ENCODE data around the gene LIMS2. TPM values are rescaled to one million over a fixed set of nuclear protein-coding genes. Genes with fewer than 3 reads are reported as not detected.

Gene LIMS2
- total RNA-seq, 1 donor from 2014 or later, result 194 TPM

DNA sequence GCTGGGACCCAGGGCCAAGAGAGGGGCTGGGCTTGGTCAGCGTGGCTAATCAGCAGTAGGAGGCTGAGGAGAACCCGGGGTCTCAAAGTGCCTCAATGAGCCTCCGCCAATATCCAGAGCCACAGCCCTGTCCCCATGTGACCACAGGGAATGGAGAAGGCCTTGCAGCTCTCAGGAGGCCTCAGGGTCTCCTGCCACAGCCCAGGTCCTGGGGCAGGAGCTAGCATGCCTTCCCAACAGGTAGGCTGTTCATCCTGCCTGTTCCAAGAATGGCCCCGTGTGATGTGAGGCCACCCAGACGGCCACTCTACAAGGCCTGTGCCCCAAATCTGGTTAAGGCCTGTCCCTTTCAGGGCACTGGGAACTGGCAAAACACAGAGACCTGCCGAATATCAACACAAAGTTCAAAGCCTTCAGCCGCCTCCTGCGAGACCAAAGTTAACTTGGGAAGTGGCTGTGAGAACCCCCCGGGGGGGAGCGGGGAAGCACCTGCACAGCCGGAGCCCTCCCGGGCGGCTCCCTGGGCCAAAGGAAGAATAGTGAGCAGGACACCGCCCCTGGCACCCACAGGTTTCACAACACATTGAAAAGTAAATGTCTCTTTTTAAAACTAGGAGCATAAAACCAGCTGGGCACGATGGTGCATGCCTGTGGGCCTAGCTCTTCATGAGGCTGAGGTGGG, 4.5 kb upstream of the LIMS2 start:
- intact Hi-C loops (cut with DNase I), result no loop called here
- DNase-seq (ENCODE audit: low spot score) (no peak), ATAC-seq (no peak)

DNA sequence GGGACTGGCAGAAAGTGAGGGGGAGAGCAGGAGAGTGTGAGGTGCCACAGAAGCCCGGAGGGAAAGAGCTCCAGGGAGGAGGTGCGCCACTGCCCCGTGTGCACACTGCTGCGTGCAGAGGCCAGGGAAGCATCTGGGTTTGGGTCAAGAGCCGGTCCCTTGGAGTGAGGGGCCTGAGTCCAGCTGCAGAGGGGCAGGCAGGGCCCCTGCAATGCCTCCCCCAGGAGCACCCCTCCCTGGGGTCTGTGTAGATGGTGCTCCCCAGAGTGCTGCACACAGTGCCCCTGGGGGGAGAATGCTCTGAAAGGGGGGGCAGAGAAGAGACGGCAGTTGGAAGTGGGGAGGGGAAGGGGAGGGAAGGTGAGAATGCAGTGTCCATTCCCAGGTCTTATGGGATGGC, 3.7 kb upstream of the LIMS2 start:
- intact Hi-C loops (cut with DNase I), result no loop called here
- ATAC-seq (no peak), DNase-seq (ENCODE audit: low spot score) (no peak)

DNA sequence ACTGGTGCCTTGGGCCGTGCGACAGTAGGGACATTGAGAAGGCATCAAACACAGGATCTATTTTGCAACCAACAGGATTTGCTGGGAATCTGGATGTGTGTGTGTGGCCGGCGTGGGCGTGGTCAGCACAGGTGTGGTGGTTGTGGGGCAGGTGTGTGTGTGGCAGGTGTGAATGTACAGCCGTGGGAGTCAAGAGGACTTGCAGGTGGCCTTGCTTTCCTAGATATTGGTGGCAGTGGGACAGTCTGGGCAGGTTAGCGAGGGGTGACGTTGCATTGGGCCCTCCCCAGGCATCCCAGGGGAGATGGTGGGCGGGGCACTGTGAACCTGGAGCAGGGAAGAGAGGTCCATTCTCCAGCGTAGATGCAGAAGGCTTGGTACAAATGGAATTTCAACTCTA, 3.2 kb upstream of the LIMS2 start:
- no peak for DNase-seq (ENCODE audit: low spot score)
- no peak for ATAC-seq
- intact Hi-C loops (cut with DNase I), result no loop called here

DNA sequence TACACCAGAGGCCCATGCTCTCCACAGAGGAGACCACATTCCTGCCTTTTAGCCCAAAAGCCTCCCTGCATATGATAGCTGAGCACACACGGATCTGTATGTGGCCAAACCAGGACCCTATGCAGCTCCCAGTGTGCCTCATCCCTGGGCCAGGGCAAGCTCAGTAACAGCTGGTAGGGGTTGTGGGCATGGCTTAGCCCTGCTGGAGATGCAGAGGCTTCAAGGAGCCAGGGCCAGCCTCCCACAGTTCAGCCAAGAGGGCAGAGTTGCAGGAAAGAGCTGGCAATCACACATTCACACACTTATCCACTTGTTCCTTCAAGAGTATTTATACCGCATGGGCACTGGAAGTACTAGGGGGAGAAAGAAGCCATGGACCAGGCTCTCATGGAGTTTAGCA, 1.6 kb upstream of the LIMS2 start:
- DNase-seq (ENCODE audit: low spot score) (no peak), ATAC-seq (no peak)
- intact Hi-C loops (cut with DNase I), result no loop called here

DNA sequence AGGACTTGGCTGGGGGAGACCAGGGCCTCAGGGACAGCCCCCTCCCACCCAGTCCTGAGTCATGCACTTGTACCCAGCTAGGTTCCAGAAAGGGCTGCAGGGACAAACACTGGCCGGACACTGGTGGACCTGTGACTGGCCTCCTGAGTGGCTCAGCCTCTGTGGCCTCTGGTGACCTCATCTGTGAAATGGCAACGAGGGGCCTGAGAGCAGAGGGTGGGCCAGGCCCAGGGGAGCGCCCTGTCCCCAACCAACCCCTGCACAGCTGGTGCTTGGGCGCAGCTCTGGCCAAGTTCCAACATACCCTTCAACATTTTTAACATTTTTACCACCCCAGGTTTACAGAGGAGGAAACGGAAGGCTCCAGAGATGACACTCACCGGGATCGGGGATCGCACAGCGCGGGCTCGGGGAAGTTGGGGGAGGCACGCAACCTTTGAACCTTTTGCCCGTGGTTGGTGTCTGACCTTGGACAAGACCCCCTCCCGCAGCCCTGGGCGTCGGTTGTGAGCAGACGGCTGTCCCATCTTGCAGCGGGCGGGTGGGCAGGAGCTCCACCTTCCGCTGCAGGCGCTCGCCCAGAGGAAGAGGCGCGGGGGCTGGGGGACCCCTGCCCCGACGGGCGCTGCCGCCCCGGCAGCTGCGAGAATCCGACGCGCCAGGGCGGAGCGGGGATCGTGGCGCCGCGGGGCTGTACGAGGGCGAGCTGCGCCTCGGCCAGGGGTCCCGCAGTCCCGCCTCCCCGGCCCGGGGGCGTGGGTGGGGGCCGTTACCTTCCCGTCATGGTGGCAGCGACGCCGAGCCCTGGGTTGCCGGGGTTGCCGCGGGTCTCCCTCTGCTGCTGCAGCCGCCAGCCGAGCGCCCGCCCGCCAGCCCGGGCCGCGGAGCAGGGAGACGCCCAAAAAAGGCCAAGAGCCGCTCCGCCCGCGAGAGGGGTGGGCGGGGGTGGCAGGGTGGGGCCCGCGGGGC, 805 bp downstream of the LIMS2 start:
- peak; percentile 71 for DNase-seq (ENCODE audit: low spot score)
- peak; percentile 29 for ATAC-seq
- intact Hi-C loops (cut with DNase I), result no loop called here

DNA sequence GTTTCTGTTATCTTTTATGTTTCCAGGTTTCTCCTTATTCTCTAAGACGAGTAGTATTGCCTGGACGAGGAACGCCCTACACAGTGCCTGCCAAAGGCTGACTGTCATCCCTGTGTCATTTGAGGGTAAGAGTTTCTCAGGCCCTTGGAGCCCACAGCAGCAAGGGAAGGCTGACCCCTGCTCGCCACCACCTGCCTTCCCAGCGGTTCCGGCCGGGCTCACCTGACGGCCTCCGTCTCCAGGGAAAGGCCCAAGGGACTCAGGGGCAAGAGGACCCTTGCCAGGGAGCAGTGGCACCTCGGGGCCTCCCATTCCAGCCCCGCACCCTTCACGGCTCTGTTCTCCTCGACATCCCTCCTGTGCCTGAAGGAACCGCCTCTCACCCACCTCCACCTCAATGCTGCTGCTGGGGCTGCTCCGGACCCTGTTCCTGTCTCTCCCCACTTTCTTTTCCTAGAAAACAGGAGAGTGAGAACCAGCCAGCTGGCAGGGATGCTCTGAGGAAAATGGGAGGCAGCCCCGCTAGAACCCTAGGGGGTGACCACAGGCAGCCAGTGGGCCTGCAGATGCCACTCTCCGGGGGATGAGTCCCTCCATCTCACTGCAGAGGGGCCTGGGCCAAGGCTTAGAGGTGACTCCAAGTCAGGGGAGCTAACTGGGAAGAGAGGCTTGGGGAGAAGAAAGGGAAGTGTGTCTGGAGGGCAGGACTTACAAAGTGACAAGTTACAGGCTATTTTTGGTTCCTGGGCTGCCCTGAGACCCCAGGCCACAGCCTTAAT, 1.9 kb downstream of the LIMS2 start:
- DNase-seq (ENCODE audit: low spot score) (no peak), ATAC-seq (peak; percentile 6)
- intact Hi-C loops (cut with DNase I), result no loop called here

DNA sequence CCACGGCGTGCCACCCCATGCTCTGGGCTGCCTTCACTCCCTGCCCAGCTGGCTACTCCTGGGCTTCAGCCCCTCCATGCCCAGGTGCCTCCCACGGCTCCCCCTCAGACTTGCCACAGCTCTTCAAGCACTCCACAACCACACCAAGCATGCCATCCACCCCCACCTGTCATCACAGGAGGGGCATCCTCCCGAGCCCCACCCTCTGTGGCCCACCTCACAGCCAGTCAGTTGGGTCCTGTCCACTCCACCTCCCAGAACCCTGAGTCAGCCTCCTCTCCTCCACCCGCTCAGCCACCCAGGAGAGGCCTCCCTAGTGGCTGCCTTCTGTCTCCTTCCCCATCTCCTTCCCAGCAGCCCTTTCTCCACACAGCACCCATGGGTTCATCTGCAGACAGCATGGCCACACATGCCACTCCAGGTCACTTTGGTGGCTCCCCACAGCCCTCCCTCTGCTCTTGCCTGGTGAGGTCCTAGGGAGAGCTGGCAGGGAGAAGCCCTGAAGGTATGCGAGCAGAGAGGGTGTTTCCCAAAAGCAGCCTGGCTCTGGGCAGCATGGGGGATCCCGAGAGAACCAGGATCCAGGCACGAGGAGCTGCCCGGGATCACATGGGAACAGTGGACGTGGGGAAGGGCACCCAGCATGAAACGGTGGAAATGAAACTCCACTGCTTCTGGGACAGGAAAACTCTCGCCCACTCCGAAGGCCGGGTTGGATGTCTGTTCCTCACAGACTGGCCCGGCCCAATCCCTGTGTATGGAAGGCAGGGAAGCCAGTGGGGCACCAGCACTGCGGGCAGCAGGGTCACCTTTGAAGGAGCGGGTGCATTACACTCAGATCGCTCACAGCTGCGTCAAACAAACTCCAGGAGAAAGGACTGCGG, 2.7 kb downstream of the LIMS2 start:
- DNase-seq (ENCODE audit: low spot score) (peak; percentile 62), ATAC-seq (peak; percentile 23)
- intact Hi-C loops (cut with DNase I), result no loop called here

DNA sequence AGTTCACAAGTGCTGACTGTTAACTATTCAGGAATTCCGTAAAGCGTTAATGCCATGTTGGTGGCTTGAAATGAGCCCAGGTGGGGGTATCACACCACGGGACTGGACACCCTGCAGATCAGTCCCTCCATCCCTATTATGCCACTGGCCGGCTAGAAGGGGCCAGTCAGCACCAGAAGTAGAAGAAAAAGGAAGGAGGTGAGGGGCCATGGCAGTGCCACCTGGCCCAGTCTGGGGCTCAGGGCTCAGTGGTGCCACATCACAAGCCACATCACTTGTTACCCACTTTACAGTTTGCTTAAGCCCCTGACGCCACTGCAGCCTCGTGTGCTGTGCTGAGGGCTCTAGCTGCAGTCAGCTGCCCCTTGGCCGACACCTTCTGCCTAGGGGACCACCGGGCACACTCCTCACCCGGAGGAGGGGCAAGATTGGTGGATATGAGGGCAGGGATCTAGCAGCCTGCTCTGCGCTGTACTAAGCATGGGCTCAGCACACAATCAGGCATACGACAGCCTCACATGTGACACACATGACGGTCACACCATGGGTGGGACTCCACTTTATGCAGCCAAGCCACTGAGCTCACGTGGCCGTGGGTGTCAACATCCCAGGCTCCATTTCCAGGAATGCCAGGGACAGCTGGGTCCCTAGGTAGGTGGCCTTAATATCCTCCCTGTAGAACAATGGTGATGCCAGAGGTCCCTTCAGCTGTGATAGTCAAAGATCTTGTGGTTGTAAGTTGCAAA, 3.6 kb downstream of the LIMS2 start:
- intact Hi-C loops (cut with DNase I), result no loop called here
- DNase-seq (ENCODE audit: low spot score), result no peak
- ATAC-seq, result no peak

DNA sequence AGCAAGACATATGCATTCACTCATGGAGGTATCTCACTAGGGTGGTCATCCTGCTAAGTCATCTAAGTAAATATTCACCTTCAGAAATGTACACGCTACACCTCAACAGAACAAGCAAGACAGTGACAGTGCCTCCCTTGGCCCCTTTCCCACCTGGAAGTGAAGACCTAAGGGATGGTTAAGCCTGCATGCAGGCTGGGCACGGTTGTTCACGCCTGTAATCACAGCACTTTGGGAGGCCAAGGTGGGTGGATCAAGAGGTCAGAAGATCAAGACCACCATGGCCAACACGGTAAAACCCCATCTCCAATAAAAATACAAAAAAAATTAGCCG, 4.4 kb downstream of the LIMS2 start:
- intact Hi-C loops (cut with DNase I), result no loop called here
- no peak for DNase-seq (ENCODE audit: low spot score)
- no peak for ATAC-seq

DNA sequence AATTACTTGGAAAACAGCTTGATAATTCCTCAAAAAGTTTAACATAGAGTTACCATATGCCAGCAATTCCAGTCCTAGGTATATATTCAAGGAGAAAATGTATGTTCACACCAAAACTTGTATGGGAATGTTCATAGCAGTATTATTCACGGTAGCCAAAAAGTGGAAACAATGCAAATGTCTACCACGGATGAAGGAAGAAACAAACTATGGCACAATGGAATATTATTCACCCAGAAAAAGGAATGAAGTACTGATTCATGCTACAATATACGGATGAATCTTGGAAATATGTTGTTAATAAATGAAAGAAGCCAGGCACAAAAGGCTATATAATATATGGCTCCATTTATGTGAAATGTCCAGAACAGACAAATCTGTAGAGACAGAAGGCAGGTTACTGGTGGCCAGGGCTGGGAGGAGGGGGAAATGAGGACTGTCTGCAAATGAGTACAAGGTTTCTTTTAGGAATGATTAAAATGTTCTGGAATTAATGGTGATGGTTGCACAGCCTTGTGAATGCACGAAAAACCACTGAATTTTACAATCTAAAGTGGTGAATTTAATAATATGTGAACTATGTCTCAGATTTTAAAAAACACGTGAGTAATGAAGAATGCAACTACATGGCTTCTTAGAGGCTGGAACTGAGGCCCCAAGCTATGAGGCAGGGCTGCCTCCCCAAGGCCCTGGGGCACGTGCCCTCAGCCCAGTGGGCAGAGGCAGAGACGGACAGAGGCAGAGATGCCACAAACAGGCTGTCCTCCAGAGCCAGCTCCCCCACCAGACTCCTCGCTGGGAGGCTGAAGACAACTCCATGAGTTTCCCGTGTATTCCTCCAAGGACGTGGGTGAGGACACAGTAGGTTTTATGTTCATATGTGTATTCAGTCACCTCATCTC, 5.0 kb downstream of the LIMS2 start:
- no peak for DNase-seq (ENCODE audit: low spot score)
- intact Hi-C loops (cut with DNase I), result no loop called here
- no peak for ATAC-seq

DNA sequence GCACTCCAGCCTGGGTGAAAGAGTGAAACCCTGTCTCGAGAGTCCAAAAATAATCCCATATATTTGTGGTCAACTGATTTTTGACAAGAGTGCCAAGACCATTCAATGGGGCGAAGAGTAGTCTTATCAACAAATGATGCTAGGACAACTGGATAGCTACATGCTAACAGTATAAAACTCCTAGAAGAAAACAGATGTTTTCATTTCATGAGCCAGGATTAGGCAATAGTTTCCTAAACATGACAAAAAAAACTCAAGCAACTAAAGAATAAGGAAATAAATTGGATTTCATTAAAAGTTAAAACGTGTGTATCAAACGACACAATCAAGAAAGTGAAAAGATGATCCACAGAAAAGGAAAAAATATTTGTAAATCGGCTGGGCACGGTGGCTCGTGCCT, 6.3 kb downstream of the LIMS2 start:
- ATAC-seq, result no peak
- intact Hi-C loops (cut with DNase I), result no loop called here
- DNase-seq (ENCODE audit: low spot score), result no peak

DNA sequence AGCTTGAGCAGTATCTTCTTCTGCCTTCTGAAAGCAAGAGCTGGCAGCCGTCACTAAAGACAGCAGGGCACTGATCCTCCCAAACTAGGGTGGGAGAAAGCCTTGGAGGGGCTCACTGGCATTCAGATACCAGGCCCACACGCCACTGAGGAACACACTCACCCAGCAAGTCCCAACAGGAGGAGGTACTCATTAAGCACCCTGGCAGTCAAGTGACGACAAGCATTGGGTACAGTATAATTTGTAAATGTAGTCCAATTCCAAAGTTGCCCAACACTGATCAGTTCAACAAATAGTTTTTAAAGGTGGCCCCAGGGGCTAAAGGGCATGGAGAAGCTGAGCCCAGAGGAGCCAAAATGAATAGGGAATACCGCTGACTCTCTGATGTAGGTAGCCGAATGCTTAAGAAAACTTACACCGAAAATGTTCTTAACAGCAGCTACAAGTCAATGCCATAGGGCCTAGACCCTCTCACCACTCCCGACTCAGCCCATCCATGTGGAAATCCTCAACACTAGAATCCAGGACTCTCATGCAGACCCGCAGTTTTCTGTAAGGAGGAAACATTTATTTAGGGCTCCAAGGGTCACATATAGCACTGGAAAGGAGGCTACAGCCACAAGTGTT, 9.9 kb downstream of the LIMS2 start:
- DNase-seq (ENCODE audit: low spot score), result no peak

DNA sequence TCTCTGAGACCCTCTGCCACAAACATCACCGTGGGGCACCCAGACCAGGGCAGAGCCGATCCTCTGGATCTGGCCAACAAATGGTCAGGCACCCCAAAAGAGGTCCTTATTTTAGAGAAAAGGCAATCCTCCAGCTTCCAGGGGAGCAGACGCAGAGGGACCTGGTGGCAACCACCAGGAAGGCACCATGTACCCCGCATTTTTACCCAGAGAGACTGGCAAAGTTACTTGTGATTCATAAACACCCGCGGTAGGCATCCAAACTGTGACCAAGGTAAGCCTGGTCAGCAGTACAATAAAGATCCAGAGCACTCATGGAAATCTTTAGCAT, 10.5 kb downstream of the LIMS2 start:
- DNase-seq (ENCODE audit: low spot score) (no peak), ATAC-seq (no peak)
- intact Hi-C loops (cut with DNase I), result no loop called here

More for the DNA sequence above, 9.9 kb downstream of the LIMS2 start:
- intact Hi-C loops (cut with DNase I), result no loop called here
- ATAC-seq, result no peak

DNA sequence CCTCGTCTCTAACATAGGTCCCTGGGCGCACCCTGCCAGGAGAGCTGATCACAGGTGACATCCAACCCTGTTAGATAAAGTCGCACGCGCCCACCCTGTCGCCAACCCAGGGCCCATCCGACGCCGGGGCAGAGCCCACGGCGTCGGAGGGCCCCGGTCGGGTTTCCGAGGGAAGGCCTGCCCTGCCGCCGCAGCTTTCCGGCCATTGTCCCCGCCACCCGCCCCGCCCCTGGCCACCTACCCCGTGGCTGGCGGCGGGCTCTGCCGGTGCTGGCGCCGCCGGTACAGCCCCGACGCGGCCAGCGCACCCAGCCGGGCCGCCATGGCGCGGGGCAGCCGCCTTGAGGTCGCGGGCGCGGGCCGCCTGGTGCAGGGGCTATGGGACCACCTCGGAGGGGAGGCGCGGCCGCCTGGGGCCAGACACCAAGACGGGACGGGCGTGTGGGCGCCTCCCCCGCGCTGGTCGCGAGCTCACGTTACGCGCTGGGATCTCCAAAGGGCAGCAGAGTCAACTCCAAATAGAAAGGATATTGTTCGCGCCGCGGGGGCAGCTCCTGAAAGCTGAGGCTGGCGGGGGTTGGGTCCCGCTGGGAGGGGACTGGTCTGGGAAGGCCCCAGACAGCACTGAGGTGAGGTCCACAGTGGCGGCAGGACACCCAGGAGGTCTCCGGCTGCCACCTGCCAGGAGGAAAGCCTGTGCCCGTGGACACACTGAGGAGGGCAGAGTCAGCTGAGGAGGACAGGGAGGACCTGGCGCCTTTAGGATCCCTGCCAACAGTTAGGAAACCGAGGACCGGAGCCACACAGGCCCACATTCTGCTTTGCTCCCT, 11.1 kb downstream of the LIMS2 start:
- ATAC-seq, result peak; percentile 35
- intact Hi-C loops (cut with DNase I), result no loop called here
- peak; percentile 77 for DNase-seq (ENCODE audit: low spot score)

DNA sequence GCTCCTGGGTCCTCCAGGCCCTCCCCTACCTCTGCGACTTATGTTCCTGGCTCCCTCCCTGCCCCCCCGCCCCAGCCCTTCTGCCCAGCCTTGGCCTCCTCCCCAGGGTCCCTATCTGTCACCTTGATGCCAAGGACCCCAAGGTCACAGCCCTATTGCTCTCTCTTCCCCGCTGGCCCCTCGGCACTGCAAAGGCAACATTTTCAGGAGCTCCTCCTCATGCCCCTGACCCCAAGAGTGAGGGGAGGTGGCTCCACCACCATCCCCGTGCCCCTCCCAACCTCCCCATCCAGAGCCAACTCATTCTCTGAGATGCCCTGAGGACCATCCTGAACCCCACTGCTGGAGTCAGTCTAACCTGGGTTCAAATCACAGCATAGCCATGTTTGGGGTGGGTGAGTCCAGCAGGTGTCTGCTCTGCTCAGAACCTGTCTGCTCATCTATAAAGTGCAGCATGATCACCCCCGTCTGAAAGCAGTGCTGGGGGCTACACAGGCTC, 11.7 kb downstream of the LIMS2 start:
- intact Hi-C loops (cut with DNase I), result no loop called here
- DNase-seq (ENCODE audit: low spot score) (no peak), ATAC-seq (no peak)
